ENCODE measurements around the gene LARP7.
"Not testable (repeated sequence)": the region's sequence is repeated elsewhere in the genome, so short reads cannot be mapped to it uniquely, and the experiment has no call there.

The LARP7 gene

GRCh38 chr4:112649055-112649408 lies 12.1 kb downstream of the LARP7 start:
- DNase-seq (ENCODE audit: extremely low read depth in 1 of 2, low read depth in 1 of 2): no peak

- no peak for DNase-seq (ENCODE audit: extremely low read depth in 1 of 2, low read depth in 1 of 2)
Measured at GRCh38 chr4:112650332-112650731, 13.4 kb downstream of the LARP7 start.

GRCh38 chr4:112651641-112652040 lies 14.7 kb downstream of the LARP7 start:
- DNase-seq (ENCODE audit: extremely low read depth in 1 of 2, low read depth in 1 of 2): no peak

GRCh38 chr4:112652216-112652615 lies 15.3 kb downstream of the LARP7 start:
- DNase-seq (ENCODE audit: extremely low read depth in 1 of 2, low read depth in 1 of 2): no peak

- DNase-seq (ENCODE audit: extremely low read depth in 1 of 2, low read depth in 1 of 2): no peak
Measured at GRCh38 chr4:112655270-112655669, 18.3 kb downstream of the LARP7 start.

GRCh38 chr4:112656115-112656514 lies 19.2 kb downstream of the LARP7 start:
- DNase-seq (ENCODE audit: extremely low read depth in 1 of 2, low read depth in 1 of 2): not testable (repeated sequence)

GRCh38 chr4:112664611-112665010 lies 27.7 kb downstream of the LARP7 start:
- DNase-seq (ENCODE audit: extremely low read depth in 1 of 2, low read depth in 1 of 2): no peak

- DNase-seq (ENCODE audit: extremely low read depth in 1 of 2, low read depth in 1 of 2): no peak
Measured at GRCh38 chr4:112668131-112668530, 31.2 kb downstream of the LARP7 start.

GRCh38 chr4:112673076-112673475 lies 36.1 kb downstream of the LARP7 start:
- no peak for DNase-seq (ENCODE audit: extremely low read depth in 1 of 2, low read depth in 1 of 2)

- DNase-seq (ENCODE audit: extremely low read depth in 1 of 2, low read depth in 1 of 2): no peak
Measured at GRCh38 chr4:112673686-112674085, 36.7 kb downstream of the LARP7 start.

GRCh38 chr4:112674376-112674775 lies 37.4 kb downstream of the LARP7 start:
- no peak for DNase-seq (ENCODE audit: extremely low read depth in 1 of 2, low read depth in 1 of 2)

- no peak for DNase-seq (ENCODE audit: extremely low read depth in 1 of 2, low read depth in 1 of 2)
Measured at GRCh38 chr4:112677519-112678091, 40.7 kb downstream of the LARP7 start.

GRCh38 chr4:112680996-112681395 lies 44.1 kb downstream of the LARP7 start:
- DNase-seq (ENCODE audit: extremely low read depth in 1 of 2, low read depth in 1 of 2): no peak

GRCh38 chr4:112693507-112693906 lies 56.6 kb downstream of the LARP7 start:
- DNase-seq (ENCODE audit: extremely low read depth in 1 of 2, low read depth in 1 of 2): no peak

GRCh38 chr4:112700679-112701078 lies 63.7 kb downstream of the LARP7 start:
- no peak for DNase-seq (ENCODE audit: extremely low read depth in 1 of 2, low read depth in 1 of 2)

GRCh38 chr4:112702892-112703291 lies 65.9 kb downstream of the LARP7 start:
- no peak for DNase-seq (ENCODE audit: extremely low read depth in 1 of 2, low read depth in 1 of 2)

- no peak for DNase-seq (ENCODE audit: extremely low read depth in 1 of 2, low read depth in 1 of 2)
Measured at GRCh38 chr4:112704322-112704721, 67.4 kb downstream of the LARP7 start.

GRCh38 chr4:112704991-112705845 lies 68.3 kb downstream of the LARP7 start:
- DNase-seq (ENCODE audit: extremely low read depth in 1 of 2, low read depth in 1 of 2): no peak

- DNase-seq (ENCODE audit: extremely low read depth in 1 of 2, low read depth in 1 of 2): not testable (repeated sequence)
Measured at GRCh38 chr4:112705891-112706839, 69.2 kb downstream of the LARP7 start.

- DNase-seq (ENCODE audit: extremely low read depth in 1 of 2, low read depth in 1 of 2): no peak
Measured at GRCh38 chr4:112706840-112707207, 69.9 kb downstream of the LARP7 start.

Measured in activated CD8-positive, alpha-beta memory T cell treated with anti-CD3 and anti-CD28 coated beads for 1 hour (primary cell).